NCI-H510A treated with DMSO at 0.1 percent for 48 hours (cell line): ENCODE data around the gene KLK15.

ENCODE experiments used
- DNase-seq: peaks from one replicate; lab custom pipeline; 2025; lab: John Stamatoyannopoulos, UW

The KLK15 gene

DNA sequence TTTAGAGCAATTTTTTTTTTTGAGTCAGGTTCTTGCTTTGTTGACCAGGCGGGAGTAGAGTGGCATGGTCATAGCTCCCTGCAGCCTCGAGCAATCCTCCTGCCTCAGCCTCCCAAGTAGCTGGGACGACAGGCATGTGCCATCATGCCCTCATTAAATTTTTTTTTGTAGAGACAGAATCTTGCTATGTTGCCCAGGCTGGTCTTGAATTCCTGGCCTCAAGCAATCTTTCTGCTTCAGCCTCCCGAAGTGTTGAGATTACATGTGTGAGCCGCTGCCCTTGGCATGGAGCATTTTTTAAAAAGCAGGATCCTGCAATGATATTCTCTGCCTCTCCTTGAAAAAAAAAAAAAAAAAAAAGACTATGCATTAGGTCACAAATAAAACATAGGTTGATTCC, 57.2 kb downstream of the KLK15 start:
- DNase-seq, result no peak
